OCI-LY7 (cell line): ENCODE results near the gene ATP4A.

Source experiments
- EZH2phosphoT487 ChIP-seq: fragments of 200-600 bp; sonication (generic); IDR thresholded peaks from 2 replicates; pipeline ENCODE4 v1.6.1; 2018; ENCODE audit warnings: low read depth, borderline replicate concordance, mild to moderate bottlenecking, mixed run types, antibody characterized with exemption, low read length, moderate library complexity, mixed read lengths
- TF ChIP-seq, protein P1 (sequence below): fragments of 200-600 bp; sonication (generic); conservative IDR thresholded peaks from 2 replicates; pipeline ENCODE4 v1.5.1; 2014; ENCODE audit warnings: mild to moderate bottlenecking, antibody characterized with exemption, low read length, moderate library complexity, mixed read lengths

DNA sequence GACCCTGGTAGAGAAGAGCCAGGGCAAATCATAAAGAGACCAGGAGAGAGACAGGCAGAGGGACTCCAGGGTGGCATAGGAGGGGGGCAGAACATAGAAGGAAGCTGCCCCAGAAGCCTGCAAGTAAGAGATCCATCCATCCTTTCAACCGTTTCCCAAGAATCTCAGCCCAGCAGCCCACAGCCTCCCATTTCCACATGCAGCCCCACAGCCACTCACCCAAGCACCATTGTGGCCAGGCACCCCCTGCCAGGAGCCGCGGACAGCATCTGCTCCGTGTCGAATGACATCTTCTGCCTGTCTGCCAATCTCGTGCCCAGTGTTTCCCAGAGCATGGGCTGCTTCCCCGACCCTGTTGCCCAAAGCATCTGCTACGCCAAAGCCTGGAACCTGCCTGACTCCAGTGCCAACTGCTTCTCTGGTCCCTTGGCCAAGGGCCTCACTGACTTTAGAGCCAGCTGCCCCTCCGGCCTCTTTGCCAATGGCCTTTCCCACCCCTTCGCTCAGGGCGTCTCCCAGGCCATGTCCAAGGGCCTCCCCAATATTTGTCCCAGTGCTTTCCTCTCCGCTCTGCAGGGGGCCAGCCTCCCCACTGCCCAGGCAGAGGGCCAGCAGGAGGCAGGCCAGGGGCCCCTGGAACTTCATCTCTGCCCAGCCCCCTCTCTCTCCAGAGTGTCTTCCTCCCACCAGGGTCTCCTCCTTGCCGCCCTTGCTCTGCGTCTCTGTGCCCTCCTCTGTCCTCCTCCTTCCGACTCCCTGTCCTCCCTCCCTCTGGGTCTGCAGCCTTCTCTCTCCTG, 50.4 kb downstream of the ATP4A start:
- TF ChIP-seq, protein P1, sequence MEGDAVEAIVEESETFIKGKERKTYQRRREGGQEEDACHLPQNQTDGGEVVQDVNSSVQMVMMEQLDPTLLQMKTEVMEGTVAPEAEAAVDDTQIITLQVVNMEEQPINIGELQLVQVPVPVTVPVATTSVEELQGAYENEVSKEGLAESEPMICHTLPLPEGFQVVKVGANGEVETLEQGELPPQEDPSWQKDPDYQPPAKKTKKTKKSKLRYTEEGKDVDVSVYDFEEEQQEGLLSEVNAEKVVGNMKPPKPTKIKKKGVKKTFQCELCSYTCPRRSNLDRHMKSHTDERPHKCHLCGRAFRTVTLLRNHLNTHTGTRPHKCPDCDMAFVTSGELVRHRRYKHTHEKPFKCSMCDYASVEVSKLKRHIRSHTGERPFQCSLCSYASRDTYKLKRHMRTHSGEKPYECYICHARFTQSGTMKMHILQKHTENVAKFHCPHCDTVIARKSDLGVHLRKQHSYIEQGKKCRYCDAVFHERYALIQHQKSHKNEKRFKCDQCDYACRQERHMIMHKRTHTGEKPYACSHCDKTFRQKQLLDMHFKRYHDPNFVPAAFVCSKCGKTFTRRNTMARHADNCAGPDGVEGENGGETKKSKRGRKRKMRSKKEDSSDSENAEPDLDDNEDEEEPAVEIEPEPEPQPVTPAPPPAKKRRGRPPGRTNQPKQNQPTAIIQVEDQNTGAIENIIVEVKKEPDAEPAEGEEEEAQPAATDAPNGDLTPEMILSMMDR = no peak
- no peak for TF ChIP-seq EZH2phosphoT487
